SW 1271 (cell line): Measurements from ENCODE around the gene ANKRD55.
"Not testable (repeated sequence)": the region's sequence is repeated elsewhere in the genome, so short reads cannot be mapped to it uniquely, and the experiment has no call there.

ENCODE experiments used
- DNase-seq, 2 experiments: peaks; one replicate each; lab custom pipeline; 2025; lab: John Stamatoyannopoulos, UW

The ANKRD55 gene

GRCh38 chr5:56144211-56144610 lies 88.9 kb downstream of the ANKRD55 start:
- no peak for DNase-seq

DNA sequence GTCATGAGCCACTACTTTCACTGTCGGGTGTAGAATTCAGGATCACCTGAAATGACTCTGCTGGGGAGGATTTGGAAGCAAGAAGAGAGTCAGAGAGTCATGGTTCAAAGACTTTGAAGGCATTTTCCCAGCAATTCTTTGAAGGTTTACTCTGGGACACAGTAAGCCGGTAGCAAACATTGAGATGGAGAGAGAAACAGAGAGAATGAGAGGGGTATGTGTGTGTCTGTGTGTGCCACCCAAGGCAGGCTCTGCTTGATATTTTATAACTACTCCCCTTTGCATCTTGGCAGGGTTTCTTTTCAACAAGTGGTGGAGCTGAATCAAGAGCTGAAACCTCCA lies 89.8 kb downstream of the ANKRD55 start:
- DNase-seq: no peak

DNA sequence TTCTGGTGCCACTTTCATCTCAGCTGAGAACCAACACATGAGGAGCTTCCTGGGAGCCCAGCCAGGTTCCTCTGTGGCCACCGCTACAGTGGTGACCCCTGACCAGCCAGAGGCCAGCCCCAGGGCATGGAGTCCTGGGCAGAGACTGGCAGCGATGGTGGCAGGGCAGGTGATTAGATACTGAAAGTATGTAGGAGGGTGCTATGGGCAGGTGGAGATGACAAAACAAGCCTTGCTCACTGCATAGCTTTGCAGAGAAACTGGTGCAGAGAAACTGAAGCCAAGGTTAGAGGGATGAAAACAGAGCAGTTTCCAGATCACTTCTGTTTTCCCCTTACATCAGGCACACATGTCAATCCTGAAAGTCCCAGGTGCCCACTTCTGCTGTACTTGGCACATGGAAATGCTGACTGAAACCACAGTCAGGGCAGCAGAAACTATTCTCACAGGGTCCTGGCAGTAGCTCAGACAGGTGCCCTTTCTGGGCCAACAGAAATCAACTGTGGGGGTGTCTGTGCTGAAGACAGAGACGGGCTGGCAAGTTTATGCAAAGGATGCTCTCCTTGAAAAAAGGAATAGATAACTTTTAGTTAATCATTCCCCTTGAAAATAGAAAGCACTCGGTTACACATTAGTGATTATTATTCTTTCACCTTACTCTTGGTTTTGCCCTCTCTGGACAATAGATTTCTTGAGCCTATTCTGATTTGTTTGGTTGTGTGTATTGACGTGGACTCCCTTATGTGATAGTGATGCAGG lies 90.3 kb downstream of the ANKRD55 start:
- no peak for DNase-seq

DNA sequence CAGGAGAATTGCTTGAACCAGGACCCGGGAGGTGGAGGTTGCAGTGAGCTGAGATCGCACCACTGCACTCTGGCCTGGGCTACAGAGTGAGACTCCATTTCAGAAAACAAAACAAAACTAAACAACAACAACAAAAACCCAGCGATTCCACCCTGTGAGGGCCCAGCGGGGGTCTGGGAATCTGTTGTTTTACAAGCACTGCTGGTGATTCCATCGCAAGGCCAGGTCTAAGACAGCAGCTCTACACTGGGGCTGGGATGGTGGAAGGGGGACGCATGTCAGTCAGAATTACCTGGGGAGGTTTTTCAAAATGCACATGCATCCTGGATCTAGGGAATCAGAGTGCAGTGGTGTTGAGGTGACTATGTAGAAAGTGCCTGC lies 90.9 kb downstream of the ANKRD55 start:
- no peak for DNase-seq

GRCh38 chr5:56140073-56140472 lies 93.1 kb downstream of the ANKRD55 start:
- DNase-seq: no peak

GRCh38 chr5:56130664-56131063 lies 102.5 kb downstream of the ANKRD55 start:
- no peak for DNase-seq

DNA sequence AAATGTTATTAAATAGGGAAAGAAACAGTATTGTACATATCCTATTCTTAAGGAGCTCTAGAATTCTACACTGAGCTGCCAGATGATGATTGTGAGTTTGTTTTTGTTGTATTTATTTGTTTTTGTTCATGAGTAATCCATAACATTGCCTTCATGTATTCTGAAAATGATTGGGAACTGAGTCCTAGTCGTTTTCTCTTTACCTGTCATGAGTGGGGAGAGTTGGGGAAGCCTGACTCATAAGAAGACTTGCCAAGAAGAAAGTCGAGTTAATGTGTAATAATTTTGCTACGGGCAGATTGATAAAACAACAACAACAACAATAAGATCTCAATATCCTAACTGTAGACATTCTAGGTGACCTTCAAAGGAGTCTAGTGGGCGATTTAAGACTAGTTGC lies 103.8 kb downstream of the ANKRD55 start:
- no peak for DNase-seq

DNA sequence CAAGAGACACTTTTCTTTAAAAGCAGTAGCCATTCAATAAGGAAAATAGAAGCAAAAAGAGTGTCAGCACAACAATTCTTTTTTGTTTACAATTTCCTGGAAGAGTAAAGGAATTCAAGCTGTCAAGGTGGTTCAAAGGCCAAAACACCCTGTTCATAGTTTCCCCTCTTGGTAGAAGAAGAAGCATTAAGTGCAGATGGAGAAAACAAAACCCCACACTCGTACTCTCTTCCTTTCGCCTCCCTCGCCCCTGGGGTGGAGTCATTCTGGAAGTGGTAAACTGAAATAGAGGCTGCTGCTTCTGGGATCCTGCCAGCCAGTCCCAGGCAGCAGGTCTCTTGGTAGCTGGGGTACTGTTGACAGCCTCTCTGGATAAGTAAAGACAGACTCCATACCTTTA lies 105.0 kb downstream of the ANKRD55 start:
- DNase-seq: no peak

DNA sequence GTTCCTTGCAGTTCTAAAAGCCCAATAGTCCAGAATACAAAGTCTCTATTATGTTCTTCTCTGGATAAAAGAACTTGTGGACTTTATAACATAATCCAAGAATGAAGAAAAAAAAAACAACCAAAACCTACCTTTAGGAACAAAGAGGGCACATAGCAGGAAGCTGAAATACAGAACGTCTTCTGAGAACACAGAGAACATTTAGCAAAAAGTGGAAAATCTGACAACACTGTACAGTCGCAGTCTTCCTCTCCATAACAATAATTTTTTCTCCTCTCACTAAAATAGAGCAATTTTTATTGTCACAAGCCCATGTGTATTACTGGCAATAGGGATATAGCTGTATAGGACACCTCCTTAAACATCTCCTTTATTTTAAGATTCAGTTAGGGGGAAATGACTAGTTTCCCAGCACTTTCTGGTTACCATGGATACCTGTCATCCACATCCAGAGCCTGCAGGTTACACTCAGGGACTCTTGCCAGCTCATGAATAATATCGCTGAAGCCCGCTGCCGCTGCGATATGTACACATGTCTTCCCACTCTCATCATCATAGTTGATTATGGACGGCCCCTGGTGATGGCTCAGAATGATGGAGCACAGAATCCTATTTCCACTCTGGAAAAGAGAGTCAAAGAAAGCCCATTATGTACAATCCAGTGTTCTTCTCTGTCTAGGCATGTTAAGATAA lies 106.5 kb downstream of the ANKRD55 start:
- no peak for DNase-seq

- DNase-seq: peak; percentile 99 to 100
Observed at GRCh38 chr5:56123531-56124243, 109.4 kb downstream of the ANKRD55 start.

- DNase-seq: not testable (repeated sequence)
Observed at GRCh38 chr5:56122360-56122985, 110.7 kb downstream of the ANKRD55 start.

GRCh38 chr5:56119050-56119449 lies 114.1 kb downstream of the ANKRD55 start:
- no peak for DNase-seq

GRCh38 chr5:56116599-56117141 lies 116.5 kb downstream of the ANKRD55 start:
- DNase-seq: no peak

- no peak for DNase-seq
Observed at GRCh38 chr5:56115589-56115988, 117.5 kb downstream of the ANKRD55 start.

DNA sequence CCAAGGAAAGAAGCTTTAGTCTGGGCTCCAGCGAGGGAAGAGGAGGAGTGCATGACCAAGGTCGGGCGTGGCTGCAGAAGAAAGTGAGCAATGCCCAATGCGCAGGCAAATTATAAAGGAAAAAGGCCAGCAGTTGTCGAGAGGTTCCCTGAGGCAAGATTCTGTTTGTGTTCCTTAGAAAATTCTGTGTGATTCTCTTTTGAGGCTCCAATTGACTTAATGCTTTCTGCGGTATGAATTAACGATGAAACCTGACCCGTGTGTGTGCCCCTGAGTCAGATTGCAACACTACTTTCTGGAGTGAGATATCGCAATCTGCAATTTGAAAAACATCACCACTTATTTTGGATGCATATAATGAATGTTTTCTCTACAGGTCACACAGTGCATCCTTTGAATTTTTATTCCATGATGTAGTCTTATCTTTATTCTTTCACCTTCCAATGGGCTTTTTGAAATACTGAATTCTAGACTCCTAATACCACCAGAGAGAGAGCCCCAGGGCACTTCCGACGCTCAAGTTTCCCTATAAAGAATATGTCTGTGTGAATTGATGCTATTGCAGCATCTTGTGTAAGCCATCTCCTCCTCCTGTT lies 120.5 kb downstream of the ANKRD55 start:
- peak; percentile 64 to 93 for DNase-seq

GRCh38 chr5:56111404-56111781 lies 121.7 kb downstream of the ANKRD55 start:
- DNase-seq: no peak

- peak in 1 of 2 experiments; percentile 32 for DNase-seq
Observed at GRCh38 chr5:56110646-56111403, 122.3 kb downstream of the ANKRD55 start.

DNA sequence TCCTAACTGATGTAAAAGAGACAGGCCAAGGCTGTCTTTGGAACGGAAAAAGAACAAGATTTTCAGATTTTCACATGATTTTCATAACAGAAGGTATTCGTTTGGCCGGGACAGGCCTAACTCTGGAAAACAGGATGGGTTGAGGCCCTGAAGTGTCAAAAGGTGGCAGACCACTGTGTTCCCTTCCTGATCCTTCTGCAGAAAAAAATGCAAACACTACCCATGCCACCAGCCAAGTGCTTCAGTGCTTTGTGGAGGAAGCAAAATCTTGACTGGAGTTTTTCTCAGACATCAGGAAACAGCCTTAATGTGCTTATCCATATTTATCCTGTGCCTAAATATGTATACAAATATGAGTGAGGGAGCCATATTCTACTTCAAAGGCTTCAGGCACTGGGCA lies 124.9 kb downstream of the ANKRD55 start:
- no peak for DNase-seq

DNA sequence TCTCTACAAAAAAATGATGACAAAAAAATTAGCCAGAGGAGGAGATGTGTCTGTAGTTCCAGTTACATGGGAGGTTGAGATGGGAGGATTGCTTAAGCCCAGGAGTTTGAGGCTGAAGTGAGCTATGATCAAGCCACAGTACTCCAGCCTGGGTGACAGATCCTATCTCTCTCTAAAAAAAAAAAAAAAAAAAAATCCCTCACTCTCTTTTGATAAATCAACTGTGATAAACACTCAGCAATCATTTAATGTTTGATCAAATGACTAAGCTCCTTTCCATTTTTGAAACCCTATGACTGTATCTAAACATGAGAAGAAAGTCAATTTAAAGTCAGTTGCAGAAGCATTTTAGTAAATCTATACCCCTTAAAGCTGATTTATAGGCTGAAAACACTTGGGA lies 126.3 kb downstream of the ANKRD55 start:
- no peak for DNase-seq

GRCh38 chr5:56105511-56106291 lies 127.4 kb downstream of the ANKRD55 start:
- no peak for DNase-seq
